Esophagus squamous epithelium (tissue), 5 donors: ENCODE measurements around the gene ALX4. TPM values are rescaled to one million over a fixed set of nuclear protein-coding genes. Genes with fewer than 3 reads are reported as not detected.

Experiments used
- DNase-seq: peaks from one replicate; lab custom pipeline; 2025; lab: John Stamatoyannopoulos, UW
- H3K27ac ChIP-seq, 4 donors: fragments of 200-600 bp; sonication (generic); one replicate each; pipeline ENCODE4 v1.5.1; 2016 to 2019; ENCODE audit warnings: mild to moderate bottlenecking in 1 of 4
- H3K27me3 ChIP-seq, 4 donors: fragments of 200-600 bp; sonication (generic); 1 replicate in 3 of 4; 2 replicates in 1 of 4; pipeline versions ENCODE4 v1.5.1 to v1.6.0; 2017 to 2021; ENCODE audit warnings: antibody characterized with exemption in 1 of 4
- H3K36me3 ChIP-seq, 3 donors: fragments of 200-600 bp; sonication (generic); one replicate each; pipeline ENCODE4 v1.5.1; 2016 to 2019
- H3K4me1 ChIP-seq, 3 donors: fragments of 200-600 bp; sonication (generic); one replicate each; pipeline ENCODE4 v1.5.1; 2017 to 2019
- H3K4me3 ChIP-seq, 4 donors: fragments of 200-600 bp; sonication (generic); 1 replicate in 3 of 4; 2 replicates in 1 of 4; pipeline ENCODE4 v1.5.1; 2016 to 2019; ENCODE audit warnings: mild to moderate bottlenecking in 2 of 4, moderate library complexity in 1 of 4
- H3K9me3 ChIP-seq, 3 donors: fragments of 200-600 bp; sonication (generic); one replicate each; pipeline ENCODE4 v1.5.1; 2016 to 2019
- POLR2A ChIP-seq, 4 donors: fragments of 450-650 bp; IDR thresholded peaks; one replicate each; pipeline ENCODE4 v1.6.1; 2017; ENCODE audit warnings: antibody characterized with exemption in 4 of 4, mild to moderate bottlenecking in 4 of 4, moderate library complexity in 3 of 4
- WGBS, 2 donors: methylation state at CpG; one replicate each; pipeline ENCODE4 v1.1.5; 2018; 5-methylcytosine and 5-hydroxymethylcytosine counted together
- intact Hi-C: fragments of 100-400 bp; cut with DNase I; formaldehyde crosslinking; loops from one replicate; pipeline ENCODE4 v1.15.0; 2022
- total RNA-seq, 4 donors: library from RNA; depleted of rRNA; stranded (reverse); fragments of >200 nt; gene quantifications; one replicate each; pipeline ENCODE4 v1.1.0, GENCODE V29; 2016
- TF ChIP-seq, protein P1 (sequence below), 6 experiments: fragments of 450-650 bp in 4 of 6; fragments of 200-600 bp in 2 of 6; sonication (generic) in 2 of 6; IDR thresholded peaks; one replicate each; pipeline ENCODE4 v1.5.1; 2016 to 2019; ENCODE audit warnings: antibody characterized with exemption in 6 of 6, mild to moderate bottlenecking in 4 of 6, moderate library complexity in 4 of 6
- donor health status: DM: yes; HTN: yes; CAD: no.

The ALX4 gene
- total RNA-seq, 4 donors from 2014 or later, result not detected

DNA sequence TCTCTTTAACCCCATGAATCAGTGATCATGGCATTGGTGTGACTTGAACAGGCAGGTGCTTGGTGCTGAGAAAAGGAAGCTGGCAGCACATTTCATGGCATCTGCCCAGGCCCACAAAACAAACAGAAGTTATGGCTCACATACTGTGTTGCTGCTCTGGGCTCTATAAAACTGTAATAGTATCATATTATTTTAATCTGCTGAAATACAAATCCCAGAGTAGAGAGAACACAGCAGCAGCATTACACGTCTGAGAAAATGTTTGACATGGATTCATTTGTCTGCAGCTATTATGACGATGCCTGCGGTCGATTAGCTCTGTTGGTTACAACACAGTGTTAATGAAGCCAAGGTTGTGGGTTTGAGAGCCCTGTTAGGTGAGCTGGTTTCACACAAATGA is 80.8 kb downstream of the ALX4 start:
- Histone ChIP-seq H3K36me3 (peaks cover 0 to 13% (median 0%) of the 10 kb centered on the region in 3 donors), H3K4me1 (peaks cover 0 to 5% (median 0%) of the 10 kb centered on the region in 3 donors), H3K27ac (no peak overlapping the region), H3K9me3 (no peaks in the 10 kb centered on the region), H3K4me3 (no peak overlapping the region), H3K27me3 (no peaks in the 10 kb centered on the region)
- 41 to 72% methylated on average over 4 of the region's 4 CpGs for WGBS, 2 donors
- intact Hi-C loops, result no loop called here
- no peak for DNase-seq
- no peak for TF ChIP-seq POLR2A (IDR thresholded peaks at IDR 0.05)
- TF ChIP-seq, protein P1, sequence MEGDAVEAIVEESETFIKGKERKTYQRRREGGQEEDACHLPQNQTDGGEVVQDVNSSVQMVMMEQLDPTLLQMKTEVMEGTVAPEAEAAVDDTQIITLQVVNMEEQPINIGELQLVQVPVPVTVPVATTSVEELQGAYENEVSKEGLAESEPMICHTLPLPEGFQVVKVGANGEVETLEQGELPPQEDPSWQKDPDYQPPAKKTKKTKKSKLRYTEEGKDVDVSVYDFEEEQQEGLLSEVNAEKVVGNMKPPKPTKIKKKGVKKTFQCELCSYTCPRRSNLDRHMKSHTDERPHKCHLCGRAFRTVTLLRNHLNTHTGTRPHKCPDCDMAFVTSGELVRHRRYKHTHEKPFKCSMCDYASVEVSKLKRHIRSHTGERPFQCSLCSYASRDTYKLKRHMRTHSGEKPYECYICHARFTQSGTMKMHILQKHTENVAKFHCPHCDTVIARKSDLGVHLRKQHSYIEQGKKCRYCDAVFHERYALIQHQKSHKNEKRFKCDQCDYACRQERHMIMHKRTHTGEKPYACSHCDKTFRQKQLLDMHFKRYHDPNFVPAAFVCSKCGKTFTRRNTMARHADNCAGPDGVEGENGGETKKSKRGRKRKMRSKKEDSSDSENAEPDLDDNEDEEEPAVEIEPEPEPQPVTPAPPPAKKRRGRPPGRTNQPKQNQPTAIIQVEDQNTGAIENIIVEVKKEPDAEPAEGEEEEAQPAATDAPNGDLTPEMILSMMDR (IDR thresholded peaks at IDR 0.05), result no peak

DNA sequence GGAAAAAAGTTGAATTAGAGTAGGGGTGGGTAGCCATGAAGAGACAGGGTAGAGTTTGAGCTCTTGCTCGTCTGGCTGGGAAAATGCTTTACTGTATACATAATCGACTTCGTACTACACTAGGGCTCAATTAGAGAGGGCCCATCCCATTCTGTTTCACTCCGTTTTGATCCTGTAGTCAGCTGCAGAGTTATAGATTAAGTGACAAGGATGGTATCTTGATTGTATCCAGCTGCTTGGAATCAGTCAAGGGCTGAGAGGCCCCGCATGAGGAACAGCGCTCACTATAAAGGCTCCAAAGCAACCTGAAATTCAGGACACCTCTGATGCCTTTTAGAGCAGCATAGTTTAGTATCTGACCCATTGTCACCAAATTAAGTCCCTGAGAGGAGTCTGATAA is 81.6 kb downstream of the ALX4 start:
- no peak for DNase-seq
- H3K4me3 ChIP-seq, result no peak overlapping the region
- peaks cover 0 to 5% (median 0%) of the 10 kb centered on the region in 3 donors for H3K4me1 ChIP-seq
- TF ChIP-seq, protein P1 (IDR thresholded peaks at IDR 0.05), result no peak
- TF ChIP-seq POLR2A (IDR thresholded peaks at IDR 0.05), result no peak
- intact Hi-C loops, result no loop called here
- peaks cover 0 to 10% (median 0%) of the 10 kb centered on the region in 3 donors for H3K36me3 ChIP-seq
- H3K9me3 ChIP-seq, result no peaks in the 10 kb centered on the region
- 86 to 87% methylated on average over 4 to 6 of the region's 6 CpGs for whole genome bisulfite sequencing, 2 donors
- no peaks in the 10 kb centered on the region for H3K27me3 ChIP-seq
- H3K27ac ChIP-seq, result no peak overlapping the region

DNA sequence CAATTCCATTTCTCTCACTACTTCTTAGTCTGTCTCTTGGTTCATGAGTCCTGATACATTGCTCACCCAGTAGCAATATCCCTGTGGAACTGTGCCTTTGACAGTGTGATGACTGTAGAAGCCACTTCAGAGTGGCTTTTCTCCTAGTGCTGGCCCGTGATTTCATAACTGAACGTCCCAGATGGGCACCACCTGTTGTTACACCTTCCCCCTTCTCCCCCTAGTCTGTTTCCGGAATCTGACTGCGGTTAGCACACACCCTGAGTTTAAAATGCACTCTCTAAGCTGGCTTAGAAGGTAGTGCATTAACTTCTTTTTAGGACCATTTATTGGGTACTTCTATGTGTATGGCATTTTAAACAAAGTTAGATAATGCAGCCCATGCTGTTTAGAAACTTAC is 83.0 kb downstream of the ALX4 start:
- 72 to 75% methylated on average over 3 of the region's 4 CpGs for WGBS, 2 donors
- intact Hi-C loops, result no loop called here

DNA sequence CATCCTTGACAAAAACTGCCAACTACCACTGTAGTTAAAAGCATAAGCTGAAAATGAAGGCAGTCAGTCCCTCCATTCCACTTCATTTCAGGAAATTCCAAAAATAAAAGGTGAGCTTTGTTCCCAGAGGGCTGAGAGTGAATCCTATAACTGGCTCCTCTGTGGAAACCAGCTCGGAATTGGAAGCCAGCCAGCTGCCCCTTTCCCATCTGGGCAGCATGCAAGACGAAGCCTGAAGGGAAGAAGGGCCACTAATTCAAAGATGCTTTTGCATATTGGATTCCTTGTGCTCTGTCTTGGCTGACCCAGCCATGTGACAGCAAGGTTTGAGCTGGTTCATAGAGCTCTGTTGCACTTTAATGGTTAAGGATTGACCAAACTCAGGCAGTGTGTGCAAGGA is 83.4 kb downstream of the ALX4 start:
- Histone ChIP-seq H3K4me3 (no peak overlapping the region), H3K36me3 (no peaks in the 10 kb centered on the region), H3K9me3 (no peaks in the 10 kb centered on the region), H3K4me1 (peaks cover 0 to 5% (median 0%) of the 10 kb centered on the region in 3 donors), H3K27me3 (no peaks in the 10 kb centered on the region), H3K27ac (no peak overlapping the region)
- no peak for TF ChIP-seq POLR2A (IDR thresholded peaks at IDR 0.05)
- TF ChIP-seq, protein P1 (IDR thresholded peaks at IDR 0.05), result no peak
- WGBS, 2 donors, result 70 to 76% methylated on average over 2 of the region's 2 CpGs
- intact Hi-C loops, result no loop called here
- DNase-seq, result no peak

More for the DNA sequence above, 83.0 kb downstream of the ALX4 start:
- peaks cover 0 to 1% (median 0%) of the 10 kb centered on the region in 3 donors for H3K36me3 ChIP-seq
- TF ChIP-seq, protein P1 (IDR thresholded peaks at IDR 0.05), result no peak
- no peak for TF ChIP-seq POLR2A (IDR thresholded peaks at IDR 0.05)
- no peaks in the 10 kb centered on the region for H3K27me3 ChIP-seq
- H3K9me3 ChIP-seq, result no peaks in the 10 kb centered on the region
- no peak overlapping the region for H3K4me3 ChIP-seq
- H3K4me1 ChIP-seq, result peaks cover 0 to 5% (median 0%) of the 10 kb centered on the region in 3 donors
- H3K27ac ChIP-seq, result no peak overlapping the region
- no peak for DNase-seq

DNA sequence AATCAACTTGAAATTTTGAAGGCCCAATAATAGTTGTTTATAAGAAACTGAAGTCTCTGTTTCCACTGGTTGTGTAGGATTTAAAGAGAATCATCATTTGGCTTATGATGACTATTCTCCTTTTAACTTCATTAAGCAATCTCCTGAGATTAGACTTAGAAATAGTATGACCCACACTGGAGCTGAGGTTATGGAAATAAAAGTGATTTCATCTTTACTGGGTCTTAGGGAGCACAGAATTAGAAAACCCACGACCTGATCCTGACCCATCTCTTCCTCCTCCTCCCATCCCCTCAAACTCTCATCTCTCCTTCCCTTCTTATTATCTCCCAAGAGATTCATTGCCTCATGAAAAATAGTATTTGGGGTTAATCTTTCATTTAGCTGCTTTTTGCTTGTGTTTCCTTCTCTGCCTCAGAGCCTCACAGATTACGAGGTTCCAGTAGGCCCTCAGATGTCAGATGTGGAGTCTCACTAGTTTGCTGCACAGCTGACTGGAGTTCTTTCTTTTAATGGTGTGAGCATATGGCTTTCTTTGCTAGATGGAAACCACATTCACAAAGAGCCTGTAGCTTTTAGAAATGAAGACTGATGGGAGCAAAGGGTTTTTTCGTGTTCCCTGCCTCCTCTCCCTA is 85.0 kb downstream of the ALX4 start:
- no peaks in the 10 kb centered on the region for H3K36me3 ChIP-seq
- no peak overlapping the region for H3K27ac ChIP-seq
- TF ChIP-seq POLR2A (IDR thresholded peaks at IDR 0.05), result no peak
- TF ChIP-seq, protein P1 (IDR thresholded peaks at IDR 0.05), result no peak
- H3K4me3 ChIP-seq, result no peak overlapping the region
- no peaks in the 10 kb centered on the region for H3K27me3 ChIP-seq
- intact Hi-C loops, result no loop called here
- DNase-seq, result no peak
- 89% methylated on average over 3 of the region's 3 CpGs for WGBS, 2 donors
- no peaks in the 10 kb centered on the region for H3K9me3 ChIP-seq
- H3K4me1 ChIP-seq, result peaks cover 0 to 5% (median 0%) of the 10 kb centered on the region in 3 donors
